H4 (cell line): Measurements from ENCODE around the gene TMEM138. TPM values are rescaled to one million over a fixed set of nuclear protein-coding genes. Genes with fewer than 3 reads are reported as not detected.

ENCODE experiments used
- DNase-seq: peaks from one replicate; pipeline ENCODE4 v3.0.0-alpha.2; 2015; ENCODE audit warnings: low spot score
- total RNA-seq: library from RNA; depleted of rRNA; stranded (reverse); fragments of >200 nt; shearing (Covaris generic); gene quantifications from 2 replicates; pipeline ENCODE4 v1.2.3, GENCODE V29; 2014

TMEM138 gene
- total RNA-seq, 1 experiment from 2014 or later: 62.5 TPM

GRCh38 chr11:61341706-61342105 is 20.5 kb upstream of the TMEM138 start:
- no peak for DNase-seq

GRCh38 chr11:61342207-61342803 is 19.9 kb upstream of the TMEM138 start:
- DNase-seq: no peak

- no peak for DNase-seq
These were observed 18.1 kb upstream of the TMEM138 start for GRCh38 chr11:61343792-61344745.

- DNase-seq: no peak
These were observed 17.0 kb upstream of the TMEM138 start for GRCh38 chr11:61345170-61345610.

GRCh38 chr11:61345954-61346843 is 16.0 kb upstream of the TMEM138 start:
- no peak for DNase-seq

GRCh38 chr11:61347916-61348461 is 14.2 kb upstream of the TMEM138 start:
- DNase-seq: no peak

- no peak for DNase-seq
These were observed 12.9 kb upstream of the TMEM138 start for GRCh38 chr11:61349189-61349751.

- DNase-seq: no peak
These were observed 12.3 kb upstream of the TMEM138 start for GRCh38 chr11:61349916-61350315.

GRCh38 chr11:61350336-61350735 is 11.8 kb upstream of the TMEM138 start:
- DNase-seq: no peak

GRCh38 chr11:61350803-61351202 is 11.4 kb upstream of the TMEM138 start:
- DNase-seq: no peak

- no peak for DNase-seq
These were observed 10.1 kb upstream of the TMEM138 start for GRCh38 chr11:61352038-61352437.

- no peak for DNase-seq
These were observed 8.8 kb upstream of the TMEM138 start for GRCh38 chr11:61353131-61354067.

- DNase-seq: no peak
These were observed 8.0 kb upstream of the TMEM138 start for GRCh38 chr11:61354208-61354607.

- DNase-seq: no peak
These were observed 5.5 kb upstream of the TMEM138 start for GRCh38 chr11:61356706-61357105.

GRCh38 chr11:61357233-61357893 is 4.8 kb upstream of the TMEM138 start:
- no peak for DNase-seq

GRCh38 chr11:61357894-61358239 is 4.3 kb upstream of the TMEM138 start:
- no peak for DNase-seq

GRCh38 chr11:61358566-61358965 is 3.6 kb upstream of the TMEM138 start:
- DNase-seq: no peak

- no peak for DNase-seq
These were observed 2.7 kb upstream of the TMEM138 start for GRCh38 chr11:61359516-61359915.

GRCh38 chr11:61361237-61361740 is 885 bp upstream of the TMEM138 start:
- no peak for DNase-seq

GRCh38 chr11:61362542-61362875 is 335 bp downstream of the TMEM138 start:
- DNase-seq: no peak
